GM19238 (cell line): ENCODE measurements around the gene PDE4B.
"Not testable (repeated sequence)": the region's sequence is repeated elsewhere in the genome, so short reads cannot be mapped to it uniquely, and the experiment has no call there.

Experiments used
- DNase-seq: peaks from one replicate; pipeline ENCODE4 v3.0.0; 2011; ENCODE audit warnings: low spot score; ENCODE audit not compliant: insufficient read length

PDE4B gene

GRCh38 chr1:66412704-66413103 lies 620.0 kb downstream of the PDE4B start:
- DNase-seq = no peak

- DNase-seq = no peak
These were observed 620.6 kb downstream of the PDE4B start for GRCh38 chr1:66413136-66413837.

DNA sequence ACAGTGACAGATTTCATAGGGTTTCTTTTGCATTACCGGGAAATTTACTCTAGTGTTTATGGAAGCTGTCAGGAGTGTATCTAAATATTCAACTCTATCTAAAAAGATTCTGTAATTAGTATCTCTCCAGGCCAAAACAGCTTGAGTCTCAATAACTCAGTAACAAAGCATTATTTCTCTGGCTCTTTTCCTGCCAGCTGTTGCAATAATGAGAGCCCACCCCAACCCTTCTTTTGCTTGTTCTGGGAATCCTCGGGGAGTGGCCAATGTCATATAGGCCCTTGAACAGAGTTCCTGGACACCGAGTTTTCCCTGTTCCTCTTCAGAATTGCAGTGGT lies 621.1 kb downstream of the PDE4B start:
- DNase-seq = no peak

DNA sequence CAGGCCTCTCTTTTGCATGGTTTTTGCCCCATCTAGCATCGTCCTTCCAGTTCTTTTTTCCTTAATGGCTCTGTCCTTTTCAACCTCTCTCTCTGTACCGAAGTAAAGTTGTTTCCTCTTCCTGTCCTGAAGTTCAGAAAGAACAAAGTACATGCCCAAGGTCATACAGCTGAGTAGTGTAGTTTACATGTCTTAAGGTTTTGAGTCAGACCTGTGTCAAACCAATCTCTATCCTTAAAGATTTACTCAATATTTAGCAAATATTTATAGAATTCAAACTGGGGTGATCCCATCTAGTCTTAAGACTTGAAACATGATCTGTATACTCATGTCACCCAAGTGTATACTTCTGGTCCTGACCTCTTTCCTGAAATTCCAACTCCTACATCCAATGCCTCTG lies 622.6 kb downstream of the PDE4B start:
- no peak for DNase-seq

GRCh38 chr1:66415866-66416265 lies 623.2 kb downstream of the PDE4B start:
- no peak for DNase-seq

DNA sequence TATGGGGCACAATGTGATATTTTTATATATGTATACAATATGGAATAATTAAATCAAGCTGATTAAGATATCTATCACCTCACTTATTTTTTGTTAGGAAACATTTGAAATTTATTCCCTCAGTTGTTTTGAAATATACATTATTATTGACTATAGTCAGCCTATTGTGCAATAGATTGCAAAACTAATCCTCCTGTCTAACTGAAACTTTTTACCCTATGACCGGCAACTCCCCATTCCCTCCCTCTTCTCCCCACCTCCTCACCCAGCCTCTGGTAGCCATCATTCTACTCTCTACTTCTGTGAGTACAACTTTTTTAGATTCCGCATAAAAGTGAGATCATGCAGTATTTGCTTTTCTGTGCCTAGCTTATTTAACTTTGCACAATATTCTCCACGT lies 623.6 kb downstream of the PDE4B start:
- no peak for DNase-seq

GRCh38 chr1:66418021-66418420 lies 625.3 kb downstream of the PDE4B start:
- DNase-seq = no peak

DNA sequence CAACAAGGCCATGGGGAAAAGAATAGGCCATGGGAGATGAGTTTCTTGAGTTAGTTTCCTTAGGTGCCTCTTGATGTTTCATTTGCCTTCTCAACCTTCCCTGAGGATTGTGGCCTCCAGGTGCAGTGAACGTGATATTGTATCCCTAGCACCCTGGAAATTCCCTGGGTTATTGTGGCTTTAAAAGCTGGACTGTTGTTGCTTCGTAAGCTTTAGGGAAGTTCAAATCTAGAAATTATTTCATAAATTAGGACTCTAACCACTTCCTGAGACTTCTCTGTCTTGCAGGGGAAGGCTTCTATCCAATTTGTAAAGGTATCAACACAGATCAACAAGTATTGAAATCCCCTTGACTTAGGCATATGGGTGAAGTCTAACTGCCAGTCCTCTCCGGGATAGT lies 627.5 kb downstream of the PDE4B start:
- DNase-seq = not testable (repeated sequence)

DNA sequence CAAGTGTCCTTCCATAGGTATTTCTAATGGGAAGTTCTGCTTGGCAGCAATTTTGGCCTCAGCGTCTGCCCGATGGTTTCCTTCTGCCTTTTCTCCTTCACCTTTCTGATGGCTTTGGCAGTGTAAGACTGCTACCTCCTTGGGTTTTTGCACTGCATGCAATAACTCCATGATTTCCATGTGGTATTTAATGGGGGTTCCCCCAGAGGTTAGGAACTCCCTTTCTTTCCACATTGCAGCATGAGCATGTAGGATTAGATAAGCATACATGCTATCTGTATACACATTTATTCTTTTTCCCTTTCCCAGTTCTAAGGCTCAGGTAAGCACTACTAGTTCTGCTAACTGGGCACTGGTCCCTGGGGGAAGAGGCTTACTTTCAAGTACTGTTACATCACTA lies 628.2 kb downstream of the PDE4B start:
- not testable (repeated sequence) for DNase-seq

DNA sequence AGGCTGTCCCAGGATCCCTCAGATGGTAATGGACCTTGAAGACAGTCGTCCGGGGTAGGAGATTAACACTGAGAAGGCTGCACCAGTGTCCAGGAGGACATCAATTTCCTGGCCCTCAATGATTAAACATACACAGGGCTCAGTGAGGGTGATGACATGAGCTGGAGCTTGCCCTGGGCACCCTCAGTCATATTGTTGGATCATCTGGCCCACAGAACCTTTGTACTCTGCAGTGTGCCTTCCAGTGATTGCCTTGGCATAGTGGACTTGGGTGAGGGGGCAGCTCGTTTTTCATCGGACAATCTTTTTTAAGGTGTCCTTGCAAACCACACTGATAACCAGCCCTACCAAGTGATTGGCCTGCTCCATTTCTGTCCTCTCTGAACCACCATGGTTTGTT lies 630.1 kb downstream of the PDE4B start:
- no peak for DNase-seq
